Ishikawa (cell line): Measurements from ENCODE around the gene ANKS6.

Experiments used
- CEBPB ChIP-seq: IDR thresholded peaks from 2 replicates; pipeline ENCODE4 v1.6.1; 2012
- CREB1 ChIP-seq: IDR thresholded peaks from 2 replicates; pipeline ENCODE4 v1.6.1; 2012; ENCODE audit warnings: low read depth
- EP300 ChIP-seq: IDR thresholded peaks from 2 replicates; pipeline ENCODE4 v1.6.1; 2012; ENCODE audit warnings: borderline replicate concordance
- FOXM1 ChIP-seq: IDR thresholded peaks from 2 replicates; pipeline ENCODE4 v1.6.1; 2012; ENCODE audit warnings: low read depth, borderline replicate concordance
- MAX ChIP-seq: IDR thresholded peaks from 2 replicates; pipeline ENCODE4 v1.6.1; 2012
- REST ChIP-seq: IDR thresholded peaks from 2 replicates; pipeline ENCODE4 v1.6.1; 2012; ENCODE audit warnings: low read depth, mild to moderate bottlenecking
- USF1 ChIP-seq: IDR thresholded peaks from 2 replicates; pipeline ENCODE4 v1.6.1; 2012
- YY1 ChIP-seq: IDR thresholded peaks from 2 replicates; pipeline ENCODE4 v1.6.1; 2012; ENCODE audit warnings: low read depth

- TF ChIP-seq FOXM1 = no peak
- TF ChIP-seq CREB1 = no peak
- no peak for TF ChIP-seq YY1
- TF ChIP-seq MAX = peak; percentile 34; the same call in 1 of the 2 replicates
- TF ChIP-seq USF1 = no peak
- TF ChIP-seq EP300 = no peak
- no peak for TF ChIP-seq CEBPB
- no peak for TF ChIP-seq REST
Measured at GRCh38 chr9:98796364-98797101, at the start of gene ANKS6.
